GM21360 (cell line): ENCODE measurements around the gene IMPDH2.
"Not testable (repeated sequence)": the region's sequence is repeated elsewhere in the genome, so short reads cannot be mapped to it uniquely, and the experiment has no call there.

Experiments used
- ATAC-seq: cut with Tn5 transposase; IDR thresholded peaks from one replicate; pipeline ENCODE4 v1.9.1; 2021; ENCODE audit warnings: mild to moderate bottlenecking, moderate library complexity; ENCODE audit not compliant: unreplicated experiment

Gene IMPDH2

GRCh38 chr3:49021813-49022687 is 7.1 kb downstream of the IMPDH2 start, which contains the start of gene NDUFAF3:
Gene NDUFAF3 (plus strand): TSS chr3:49022121. CDS start chr3:49022145, 24 bp downstream.
- peak; percentile 44 for ATAC-seq

GRCh38 chr3:49021213-49021812 is 7.9 kb downstream of the IMPDH2 start:
- ATAC-seq, result peak; percentile 37

- no peak for ATAC-seq
Measured at GRCh38 chr3:49020330-49021212, 8.6 kb downstream of the IMPDH2 start.

GRCh38 chr3:49019941-49020329 is 9.3 kb downstream of the IMPDH2 start:
- no peak for ATAC-seq

- ATAC-seq, result no peak
Measured at GRCh38 chr3:49018707-49019006, 10.5 kb downstream of the IMPDH2 start.

GRCh38 chr3:49017971-49018706 is 11.1 kb downstream of the IMPDH2 start, which contains the start of gene DALRD3:
Gene DALRD3 (minus strand): TSS chr3:49018580. CDS start chr3:49018564, 16 bp downstream.
- ATAC-seq, result no peak

- no peak for ATAC-seq
Measured at GRCh38 chr3:49017229-49017970, 11.8 kb downstream of the IMPDH2 start.

- no peak for ATAC-seq
Measured at GRCh38 chr3:49016414-49017228, 12.6 kb downstream of the IMPDH2 start.

- ATAC-seq, result no peak
Measured at GRCh38 chr3:49015765-49016164, 13.4 kb downstream of the IMPDH2 start.

GRCh38 chr3:49015072-49015471 is 14.1 kb downstream of the IMPDH2 start:
- no peak for ATAC-seq

GRCh38 chr3:49013738-49014660 is 15.2 kb downstream of the IMPDH2 start:
- no peak for ATAC-seq

- ATAC-seq, result no peak
Measured at GRCh38 chr3:49013113-49013737, 16.0 kb downstream of the IMPDH2 start.

- ATAC-seq, result no peak
Measured at GRCh38 chr3:49012441-49013017, 16.7 kb downstream of the IMPDH2 start.

- no peak for ATAC-seq
Measured at GRCh38 chr3:49009396-49009795, 19.8 kb downstream of the IMPDH2 start.

GRCh38 chr3:49008627-49009026 is 20.6 kb downstream of the IMPDH2 start:
- not testable (repeated sequence) for ATAC-seq

- ATAC-seq, result peak; percentile 48
Measured at GRCh38 chr3:49007771-49008528, 21.2 kb downstream of the IMPDH2 start.
